22Rv1 (cell line): ENCODE results near the gene PTGES3.
A peak's percentile ranks its signal among the peaks of the same experiment; 100 is the strongest.

Experiments
- H3K27ac ChIP-seq: fragments of 450-650 bp; 2 replicates; pipeline ENCODE4 v1.5.1; 2017
- CTCF ChIP-seq: fragments of 450-650 bp; IDR thresholded peaks from 2 replicates; pipeline ENCODE4 v1.5.1; 2017; ENCODE audit warnings: mild to moderate bottlenecking
- ZFX ChIP-seq: fragments of 450-650 bp; IDR thresholded peaks from 2 replicates; pipeline ENCODE4 v1.6.1; 2017; ENCODE audit warnings: antibody characterized with exemption, borderline replicate concordance

The PTGES3 gene

GRCh38 chr12:56682323-56682722, 5.8 kb downstream of the PTGES3 start:
- H3K27ac ChIP-seq = no peak overlapping the region
- no peak for TF ChIP-seq CTCF
- no peak for TF ChIP-seq ZFX

- TF ChIP-seq ZFX (no peak), CTCF (no peak)
- H3K27ac ChIP-seq = peak overlapping the region; percentile 0; the same call in 1 of the 2 replicates
Measured at GRCh38 chr12:56679883-56680575, 8.1 kb downstream of the PTGES3 start.

GRCh38 chr12:56678852-56679251, 9.2 kb downstream of the PTGES3 start:
- TF ChIP-seq CTCF (no peak), ZFX (no peak)
- H3K27ac ChIP-seq = peak overlapping the region; percentile 0; the same call in 1 of the 2 replicates

- TF ChIP-seq ZFX (no peak), CTCF (no peak)
- H3K27ac ChIP-seq = peak overlapping the region; percentile 0; the same call in 1 of the 2 replicates
Measured at GRCh38 chr12:56677680-56678079, 10.4 kb downstream of the PTGES3 start.

- TF ChIP-seq ZFX (no peak), CTCF (no peak)
- H3K27ac ChIP-seq = 0 out of 2 replicates have a peak overlapping the region, but pooled peaks have one; percentile 0
Measured at GRCh38 chr12:56676851-56677580, 11.1 kb downstream of the PTGES3 start.

- TF ChIP-seq CTCF (no peak), ZFX (no peak)
Measured at GRCh38 chr12:56671608-56672007, 16.5 kb downstream of the PTGES3 start.

GRCh38 chr12:56670836-56671235, 17.2 kb downstream of the PTGES3 start:
- no peak overlapping the region for H3K27ac ChIP-seq
- TF ChIP-seq ZFX = no peak
- no peak for TF ChIP-seq CTCF

More at GRCh38 chr12:56671608-56672007, 16.5 kb downstream of the PTGES3 start:
- H3K27ac ChIP-seq = peak overlapping the region; percentile 9; the same call in 1 of the 2 replicates
